Measurements from ENCODE around the gene GPR149.

The GPR149 gene

DNA sequence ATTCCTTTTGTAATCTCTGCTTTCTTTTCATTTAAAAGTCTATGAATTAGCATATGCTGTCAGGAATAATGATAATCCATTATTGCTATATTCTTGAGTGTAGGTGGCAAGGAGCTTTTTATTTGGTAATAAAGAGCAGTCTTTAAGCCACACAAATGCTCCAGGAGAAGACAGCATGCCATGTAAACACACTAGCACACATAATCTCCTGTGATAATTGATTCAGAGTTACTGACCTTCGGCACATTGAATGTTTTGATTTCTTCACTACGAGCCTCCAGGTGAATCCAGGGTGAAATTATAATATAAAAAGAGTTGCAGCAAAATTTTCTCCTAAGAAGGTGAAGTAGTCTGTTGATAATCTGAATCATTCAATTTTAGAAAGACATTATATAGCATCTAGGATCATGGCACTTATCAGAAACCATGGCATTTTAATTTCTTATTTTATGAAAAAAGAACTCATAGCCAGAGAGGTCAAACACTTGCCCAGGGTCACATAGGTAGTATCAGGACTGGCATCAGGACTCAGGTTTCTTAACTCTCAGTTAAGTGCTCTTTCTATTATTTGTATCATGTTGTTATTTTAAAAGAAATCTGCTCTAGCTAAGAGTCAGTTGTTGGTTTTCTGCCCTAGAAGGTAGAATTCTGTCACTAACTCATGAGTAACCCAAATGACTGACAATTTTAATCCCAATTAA is 84.4 kb downstream of the GPR149 start:
- no peak overlapping the region for H3K27ac ChIP-seq
- TF ChIP-seq, protein P1, sequence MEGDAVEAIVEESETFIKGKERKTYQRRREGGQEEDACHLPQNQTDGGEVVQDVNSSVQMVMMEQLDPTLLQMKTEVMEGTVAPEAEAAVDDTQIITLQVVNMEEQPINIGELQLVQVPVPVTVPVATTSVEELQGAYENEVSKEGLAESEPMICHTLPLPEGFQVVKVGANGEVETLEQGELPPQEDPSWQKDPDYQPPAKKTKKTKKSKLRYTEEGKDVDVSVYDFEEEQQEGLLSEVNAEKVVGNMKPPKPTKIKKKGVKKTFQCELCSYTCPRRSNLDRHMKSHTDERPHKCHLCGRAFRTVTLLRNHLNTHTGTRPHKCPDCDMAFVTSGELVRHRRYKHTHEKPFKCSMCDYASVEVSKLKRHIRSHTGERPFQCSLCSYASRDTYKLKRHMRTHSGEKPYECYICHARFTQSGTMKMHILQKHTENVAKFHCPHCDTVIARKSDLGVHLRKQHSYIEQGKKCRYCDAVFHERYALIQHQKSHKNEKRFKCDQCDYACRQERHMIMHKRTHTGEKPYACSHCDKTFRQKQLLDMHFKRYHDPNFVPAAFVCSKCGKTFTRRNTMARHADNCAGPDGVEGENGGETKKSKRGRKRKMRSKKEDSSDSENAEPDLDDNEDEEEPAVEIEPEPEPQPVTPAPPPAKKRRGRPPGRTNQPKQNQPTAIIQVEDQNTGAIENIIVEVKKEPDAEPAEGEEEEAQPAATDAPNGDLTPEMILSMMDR (IDR thresholded peaks at IDR 0.05), result no peak
- H3K4me3 ChIP-seq, result no peak overlapping the region
- DNase-seq (ENCODE audit: low spot score), result no peak

DNA sequence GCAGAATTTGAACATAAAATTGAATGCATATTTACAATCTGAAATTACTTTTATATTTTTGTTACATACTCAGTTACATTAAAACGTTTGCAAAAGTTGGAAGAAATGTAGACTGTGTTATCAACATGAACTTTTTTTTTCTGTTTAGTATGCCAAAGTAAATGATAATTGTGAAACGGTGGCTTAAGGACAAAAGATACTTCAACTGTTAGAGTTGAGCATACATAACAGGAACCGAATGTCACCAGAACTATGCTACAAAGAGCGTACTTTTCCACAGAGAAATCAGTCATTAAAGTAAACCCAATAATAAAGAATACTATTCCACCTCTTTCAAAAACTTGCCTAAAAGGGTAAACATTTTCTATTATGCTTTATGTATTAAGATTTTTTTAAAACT is 91.4 kb downstream of the GPR149 start:
- Histone ChIP-seq H3K27ac (no peak overlapping the region), H3K4me3 (no peak overlapping the region)
- DNase-seq (ENCODE audit: low spot score), result no peak
- TF ChIP-seq, protein P1 (IDR thresholded peaks at IDR 0.05), result no peak

DNA sequence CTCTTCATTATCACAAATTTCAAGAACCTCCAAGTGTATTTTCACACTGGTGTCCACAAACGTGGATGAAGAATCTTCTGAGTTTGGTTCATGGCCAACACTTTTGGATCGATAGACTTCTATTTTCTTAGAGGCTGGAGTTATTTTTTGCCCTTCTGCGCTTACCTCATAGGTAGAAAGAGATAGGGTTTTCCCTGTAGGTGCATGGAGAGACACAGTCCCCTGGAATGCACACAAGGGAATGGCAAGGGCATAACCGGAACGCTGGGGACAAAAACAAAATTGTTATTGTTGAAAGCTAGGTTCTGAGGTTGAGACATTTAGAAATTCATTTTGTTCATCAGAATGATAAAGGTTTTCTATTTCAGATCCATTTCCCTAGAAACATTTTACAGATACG is 92.0 kb downstream of the GPR149 start:
- no peak for DNase-seq (ENCODE audit: low spot score)
- TF ChIP-seq, protein P1 (IDR thresholded peaks at IDR 0.05), result no peak
- no peak overlapping the region for H3K4me3 ChIP-seq
- H3K27ac ChIP-seq, result no peak overlapping the region

DNA sequence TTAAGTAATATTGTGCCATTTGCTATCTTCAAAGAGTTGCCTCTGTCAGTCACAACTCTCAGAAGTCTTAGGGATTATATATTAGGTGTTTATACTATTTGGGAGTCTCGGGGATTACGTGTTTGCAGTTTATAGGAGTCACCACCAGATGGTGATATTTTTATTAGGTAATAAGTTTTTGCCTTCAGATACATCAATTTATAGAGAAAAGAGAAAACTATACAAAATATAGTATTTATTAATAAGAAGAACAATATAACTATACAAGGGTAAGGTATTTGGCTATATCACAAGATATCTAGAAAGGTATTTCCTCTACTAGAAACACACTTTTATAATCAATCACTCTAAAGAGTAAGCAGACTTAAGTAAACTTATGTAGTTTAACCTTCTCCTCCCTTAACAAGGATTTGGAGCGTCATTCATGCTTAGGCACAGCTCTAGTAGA is 95.0 kb downstream of the GPR149 start:
- no peak overlapping the region for H3K4me3 ChIP-seq
- no peak for DNase-seq (ENCODE audit: low spot score)
- H3K27ac ChIP-seq, result no peak overlapping the region
- TF ChIP-seq, protein P1 (IDR thresholded peaks at IDR 0.05), result peak; percentile 25

DNA sequence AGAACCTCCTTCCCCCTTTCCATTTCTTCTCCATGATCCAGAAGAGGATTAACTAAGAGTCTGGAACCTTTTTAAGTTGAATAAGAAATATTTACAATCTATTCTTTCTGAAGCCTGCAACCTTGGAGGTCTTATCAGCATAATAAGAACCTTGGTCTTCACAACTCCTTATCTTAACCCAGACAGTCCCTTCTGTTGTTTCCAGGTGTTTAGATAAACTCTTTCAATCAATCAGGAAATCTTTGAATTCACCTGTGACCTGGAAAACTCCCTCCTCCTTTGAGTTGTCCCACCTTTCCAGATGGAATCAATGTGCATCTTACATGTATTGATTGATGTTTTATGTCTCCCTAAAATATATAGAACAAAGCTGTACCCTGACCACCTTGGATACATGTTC is 102.1 kb downstream of the GPR149 start:
- no peak overlapping the region for H3K4me3 ChIP-seq
- H3K27ac ChIP-seq, result no peak overlapping the region
- TF ChIP-seq, protein P1 (IDR thresholded peaks at IDR 0.05), result no peak
- no peak for DNase-seq (ENCODE audit: low spot score)

DNA sequence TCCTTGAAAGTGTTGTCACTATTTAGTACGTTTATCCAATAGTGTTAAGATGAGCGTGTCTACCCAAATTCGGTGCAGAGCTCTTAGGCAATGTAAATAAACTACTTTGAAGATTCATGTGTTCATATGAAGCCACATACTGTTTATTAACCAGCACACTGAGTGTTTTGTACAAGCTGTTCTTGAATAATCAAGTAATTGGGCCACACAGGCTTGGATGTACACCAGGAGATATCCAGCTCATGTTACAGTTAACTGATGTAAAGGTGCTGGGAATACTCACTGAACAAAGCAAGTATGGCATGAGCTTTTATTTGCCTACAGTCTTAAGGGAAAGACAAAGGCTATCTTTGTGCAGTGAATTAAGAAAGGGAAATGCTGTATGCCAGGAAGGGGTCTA is 105.1 kb downstream of the GPR149 start:
- H3K4me3 ChIP-seq, result peak overlapping the region; percentile 88
- TF ChIP-seq, protein P1 (IDR thresholded peaks at IDR 0.05), result no peak
- H3K27ac ChIP-seq, result peak overlapping the region; percentile 84 to 91
- no peak for DNase-seq (ENCODE audit: low spot score)

Data from coronary artery (tissue), 2 donors.